ENCODE data around the gene C5.

DNA sequence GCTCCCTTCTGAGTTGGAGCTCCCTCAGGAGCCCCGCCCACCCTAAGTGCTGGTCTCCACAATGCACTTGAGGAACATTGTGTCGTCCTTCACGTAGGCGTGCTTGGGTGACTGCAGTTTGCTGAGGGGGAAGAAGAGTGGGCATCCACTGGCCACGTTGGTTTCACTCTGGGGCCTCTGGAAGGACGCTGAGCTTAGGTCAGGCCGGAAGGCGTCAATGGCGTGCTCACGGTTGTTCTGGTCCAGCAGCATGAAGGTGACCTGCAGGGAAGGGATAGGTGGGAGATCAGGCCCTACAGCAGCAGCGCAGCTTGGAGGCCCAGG, 145.1 kb downstream of the C5 start:
- TF ChIP-seq, protein P1, sequence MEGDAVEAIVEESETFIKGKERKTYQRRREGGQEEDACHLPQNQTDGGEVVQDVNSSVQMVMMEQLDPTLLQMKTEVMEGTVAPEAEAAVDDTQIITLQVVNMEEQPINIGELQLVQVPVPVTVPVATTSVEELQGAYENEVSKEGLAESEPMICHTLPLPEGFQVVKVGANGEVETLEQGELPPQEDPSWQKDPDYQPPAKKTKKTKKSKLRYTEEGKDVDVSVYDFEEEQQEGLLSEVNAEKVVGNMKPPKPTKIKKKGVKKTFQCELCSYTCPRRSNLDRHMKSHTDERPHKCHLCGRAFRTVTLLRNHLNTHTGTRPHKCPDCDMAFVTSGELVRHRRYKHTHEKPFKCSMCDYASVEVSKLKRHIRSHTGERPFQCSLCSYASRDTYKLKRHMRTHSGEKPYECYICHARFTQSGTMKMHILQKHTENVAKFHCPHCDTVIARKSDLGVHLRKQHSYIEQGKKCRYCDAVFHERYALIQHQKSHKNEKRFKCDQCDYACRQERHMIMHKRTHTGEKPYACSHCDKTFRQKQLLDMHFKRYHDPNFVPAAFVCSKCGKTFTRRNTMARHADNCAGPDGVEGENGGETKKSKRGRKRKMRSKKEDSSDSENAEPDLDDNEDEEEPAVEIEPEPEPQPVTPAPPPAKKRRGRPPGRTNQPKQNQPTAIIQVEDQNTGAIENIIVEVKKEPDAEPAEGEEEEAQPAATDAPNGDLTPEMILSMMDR (IDR thresholded peaks at IDR 0.05): no peak
- no peak for TF ChIP-seq POLR2A (IDR thresholded peaks at IDR 0.05)
